HG02884 (cell line): Measurements from ENCODE around the gene CXXC5.
A peak's percentile ranks its signal among the peaks of the same experiment; 100 is the strongest.

Experiments used
- ATAC-seq: cut with Tn5 transposase; IDR thresholded peaks from one replicate; pipeline ENCODE4 v1.9.1; 2021; ENCODE audit warnings: mild to moderate bottlenecking, moderate library complexity; ENCODE audit not compliant: unreplicated experiment

CXXC5 gene

DNA sequence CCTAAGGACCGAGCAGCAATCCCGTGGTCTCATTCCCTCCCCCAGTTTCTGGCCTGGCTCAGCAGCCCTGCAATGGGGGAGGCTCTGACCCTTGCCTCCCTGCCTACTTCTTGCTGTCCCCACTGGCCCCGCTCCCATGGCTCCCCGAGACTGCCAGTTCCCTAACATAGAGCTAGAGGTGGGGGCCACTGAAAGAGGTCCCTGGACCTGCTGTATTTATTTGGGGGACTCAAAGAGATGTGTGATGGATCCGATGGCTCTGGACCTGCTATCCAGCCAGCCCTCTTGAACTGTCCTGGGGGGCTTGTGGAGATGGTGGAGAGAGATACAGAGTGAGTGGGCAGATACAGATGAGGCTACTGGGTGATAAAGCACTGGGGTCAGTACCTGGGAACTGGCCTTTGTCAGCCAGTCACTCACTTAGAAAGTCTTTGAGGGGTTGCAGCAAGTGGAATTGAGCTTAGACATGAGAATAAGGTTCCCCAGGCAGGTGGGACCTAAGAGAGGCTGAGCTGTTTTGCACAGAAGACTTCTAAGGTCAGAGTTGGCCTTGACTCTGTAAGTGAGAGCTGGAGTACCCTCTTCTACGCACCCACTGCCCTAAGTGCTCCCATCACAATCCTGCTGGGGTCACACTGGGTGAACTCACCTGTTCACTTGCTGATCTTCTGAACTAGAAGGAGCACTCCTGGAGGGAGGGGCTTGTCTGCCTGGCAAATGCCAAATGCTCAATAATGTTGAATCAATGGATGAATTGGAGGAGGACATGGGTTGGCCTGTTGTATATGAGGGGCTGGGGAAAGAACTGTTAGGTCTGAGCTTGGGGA, 42.9 kb downstream of the CXXC5 start:
- no peak for ATAC-seq

DNA sequence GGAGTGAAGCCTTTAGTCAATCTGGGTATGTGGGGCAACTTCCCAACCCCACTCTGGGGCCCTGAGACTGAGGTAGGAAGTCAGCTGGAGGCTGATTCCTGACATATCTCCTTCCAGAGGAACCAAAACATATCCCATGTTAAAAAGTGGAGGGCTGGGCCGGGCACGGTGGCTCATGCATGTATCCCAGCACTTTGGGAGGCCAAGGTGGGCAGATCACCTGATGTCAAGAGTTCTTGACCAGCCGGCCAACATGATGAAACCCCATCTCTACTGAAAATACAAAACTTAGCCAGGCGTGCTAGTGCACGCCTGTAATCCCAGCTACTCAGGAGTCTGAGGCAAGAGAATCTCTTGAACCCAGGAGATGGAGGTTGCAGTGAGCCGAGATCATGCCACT, 44.0 kb downstream of the CXXC5 start:
- ATAC-seq: no peak

GRCh38 chr5:139692679-139693308, 44.6 kb downstream of the CXXC5 start:
- no peak for ATAC-seq

- no peak for ATAC-seq
These were observed 45.7 kb downstream of the CXXC5 start for GRCh38 chr5:139693676-139694364.

DNA sequence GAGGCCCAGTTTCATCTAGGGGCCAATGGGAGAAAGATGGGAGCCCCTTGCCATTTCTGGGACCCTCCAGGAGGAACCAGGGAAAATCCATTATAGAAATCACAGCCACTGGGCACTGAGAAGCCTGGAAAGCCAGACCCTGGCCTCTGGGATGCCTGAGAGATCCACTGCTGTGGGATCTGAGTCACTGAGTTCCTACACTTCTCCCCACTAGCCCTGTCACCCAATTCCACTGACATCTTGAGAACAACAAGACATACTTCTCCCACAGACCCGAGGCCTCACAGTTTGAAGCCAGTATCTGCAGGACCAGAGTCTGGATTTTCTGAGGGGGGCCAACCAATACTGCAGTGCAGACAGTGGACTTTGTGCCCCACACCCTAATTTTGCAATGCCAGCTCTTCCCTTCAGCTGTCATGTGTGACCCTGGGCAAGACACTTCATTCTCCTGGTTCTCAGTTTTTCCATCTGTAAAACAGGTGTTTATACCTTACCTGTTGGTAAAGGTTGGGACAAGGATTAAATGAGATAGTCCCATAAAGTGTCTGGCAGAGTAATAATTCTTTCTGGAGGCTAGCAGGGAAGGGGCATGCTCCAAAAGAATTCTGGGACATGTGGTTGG, 46.5 kb downstream of the CXXC5 start:
- no peak for ATAC-seq

- ATAC-seq: no peak
These were observed 47.0 kb downstream of the CXXC5 start for GRCh38 chr5:139695178-139695573.

GRCh38 chr5:139696167-139696893, 48.2 kb downstream of the CXXC5 start:
- ATAC-seq: no peak

DNA sequence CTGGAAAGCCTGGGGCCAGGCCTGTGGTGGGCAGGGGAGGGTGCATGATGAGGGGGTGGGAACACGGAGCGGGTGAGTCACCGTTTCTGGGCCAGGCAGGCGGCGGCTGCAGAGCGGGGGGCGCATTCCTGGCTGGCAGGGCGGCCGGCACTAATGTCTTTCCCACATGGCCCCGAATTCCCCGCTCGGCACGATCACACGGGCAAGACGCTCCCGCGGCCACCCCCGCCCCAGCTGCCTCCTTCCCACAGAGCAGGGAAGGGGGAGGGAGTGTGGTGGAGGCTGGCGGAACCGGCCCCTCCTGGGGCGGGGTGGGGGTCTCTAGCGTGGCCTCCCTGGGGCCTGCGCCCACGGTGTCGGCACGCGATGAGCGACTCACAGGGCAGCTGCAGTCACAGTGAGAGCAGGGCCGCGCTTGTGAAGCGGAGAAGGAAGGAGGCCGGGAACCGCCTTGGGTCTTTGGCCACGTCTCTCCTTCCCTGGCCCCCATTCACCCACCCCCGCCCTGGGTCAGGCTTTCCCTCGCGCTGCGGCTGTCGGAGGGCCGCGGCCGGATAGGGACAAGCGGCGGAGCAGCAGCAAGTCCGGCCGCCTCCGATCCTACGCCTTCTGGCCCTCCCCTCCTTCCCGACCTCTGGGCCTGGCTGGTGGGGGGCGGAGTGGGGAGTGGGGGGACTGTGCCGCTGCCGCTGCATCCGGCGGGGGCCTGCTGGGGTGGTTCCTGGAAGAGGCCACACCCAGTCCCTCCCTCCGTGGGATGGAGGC, 48.9 kb downstream of the CXXC5 start:
- ATAC-seq: peak; percentile 46

GRCh38 chr5:139698490-139699146, 50.5 kb downstream of the CXXC5 start:
- ATAC-seq: no peak

DNA sequence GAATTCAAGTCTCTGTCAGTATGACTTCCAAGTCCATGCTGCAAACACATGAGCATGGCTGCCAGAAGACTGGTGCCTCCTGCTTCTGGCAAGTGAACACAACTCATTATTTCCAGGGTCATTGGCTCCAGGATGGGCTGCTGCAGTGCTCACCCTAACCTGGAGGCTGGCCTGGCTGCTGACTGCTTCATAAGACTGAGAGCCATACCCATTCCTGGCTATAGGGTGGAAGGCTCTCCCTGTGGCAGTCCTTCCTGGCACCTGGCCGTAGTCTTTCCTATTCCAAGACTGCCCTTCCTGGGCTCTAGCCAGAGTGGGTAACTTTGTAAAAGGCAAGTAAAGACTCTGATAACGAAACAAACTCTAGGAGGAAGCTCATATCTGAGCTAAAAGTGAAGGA, 51.2 kb downstream of the CXXC5 start:
- ATAC-seq: no peak

GRCh38 chr5:139700711-139701055, 52.5 kb downstream of the CXXC5 start:
- ATAC-seq: no peak

DNA sequence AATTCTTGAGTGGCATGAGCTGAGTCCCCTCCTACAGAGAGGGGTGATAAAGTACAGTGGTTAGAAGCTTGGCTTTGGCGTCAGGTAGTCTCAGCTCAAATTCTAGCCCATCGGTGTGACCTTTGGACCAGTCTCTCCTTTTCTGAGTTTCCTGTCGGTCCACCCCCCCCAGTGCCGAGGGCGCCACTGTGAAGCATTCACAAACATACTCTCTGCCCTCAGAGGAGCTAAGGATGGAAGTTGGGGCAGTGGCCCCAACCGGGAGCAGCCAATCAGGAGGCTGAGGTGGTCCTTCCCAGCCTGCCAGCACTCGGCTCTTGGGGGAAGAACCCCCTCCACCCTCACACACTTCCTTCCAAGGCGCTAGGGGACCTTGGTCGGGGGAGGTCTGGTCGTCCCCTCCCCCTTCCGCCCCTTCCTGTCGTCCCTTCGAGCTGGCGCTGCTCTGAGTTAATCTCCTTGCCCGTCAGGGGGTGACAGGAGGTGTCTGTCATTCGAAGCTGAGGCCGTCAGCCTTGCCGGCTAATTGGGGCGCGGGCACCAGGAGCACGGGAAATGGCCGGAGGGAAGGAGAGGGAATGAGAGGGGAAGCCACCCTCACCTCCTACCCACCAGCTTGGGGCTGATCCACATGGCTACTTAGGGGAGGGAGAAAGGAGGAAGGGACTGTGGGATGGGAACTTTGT, 53.0 kb downstream of the CXXC5 start:
- no peak for ATAC-seq

DNA sequence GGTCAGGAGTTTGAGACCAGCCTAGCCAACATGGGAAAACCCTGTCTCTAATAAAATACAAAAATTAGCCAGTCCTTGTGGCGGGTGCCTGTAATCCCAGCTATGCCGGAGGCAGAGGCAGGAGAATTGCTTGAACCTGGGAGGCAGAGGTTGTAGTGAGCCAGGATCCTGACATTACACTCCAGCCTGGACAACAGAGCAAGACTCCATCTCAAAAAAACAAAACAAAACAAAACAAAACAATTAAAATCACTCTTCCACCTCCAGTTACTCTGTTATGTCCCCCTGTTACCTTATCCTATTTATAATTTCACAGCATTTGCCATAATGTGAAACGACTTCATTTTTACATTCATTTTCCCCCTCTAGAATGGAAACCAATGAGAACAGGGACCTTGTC, 54.4 kb downstream of the CXXC5 start:
- no peak for ATAC-seq

GRCh38 chr5:139704748-139705147, 56.6 kb downstream of the CXXC5 start:
- ATAC-seq: no peak

GRCh38 chr5:139705191-139705590, 57.0 kb downstream of the CXXC5 start:
- no peak for ATAC-seq

- ATAC-seq: no peak
These were observed 57.8 kb downstream of the CXXC5 start for GRCh38 chr5:139705655-139706587.

DNA sequence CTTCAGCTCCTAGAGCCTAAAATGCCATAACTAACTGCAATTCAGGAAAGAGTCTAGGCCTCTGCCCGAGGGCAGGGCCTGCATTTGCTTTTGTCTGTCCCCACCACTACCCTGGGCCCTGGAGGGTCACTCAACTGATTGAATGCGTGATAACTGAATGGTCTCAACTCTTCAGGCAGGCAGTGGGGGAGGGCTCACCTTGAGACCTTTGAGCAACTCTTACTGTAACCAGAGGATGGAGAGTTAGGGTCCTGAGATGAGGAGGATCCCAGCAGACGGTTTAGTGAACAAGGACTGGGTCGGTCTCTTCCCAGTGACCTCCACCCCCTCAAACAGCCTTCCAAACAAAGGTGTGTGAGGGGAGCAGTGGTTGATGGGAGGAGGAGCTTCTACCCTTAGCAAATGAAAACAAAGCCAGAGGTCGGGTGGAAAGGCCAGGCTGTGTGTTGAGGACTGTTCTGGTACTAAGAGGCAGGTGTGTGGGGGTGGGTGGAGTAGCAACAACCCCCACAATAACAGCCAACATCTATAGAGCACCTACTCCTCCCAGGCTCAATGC, 59.4 kb downstream of the CXXC5 start:
- no peak for ATAC-seq

- ATAC-seq: no peak
These were observed 60.3 kb downstream of the CXXC5 start for GRCh38 chr5:139708434-139708861.
